Anterior cingulate cortex (tissue), 58 donors: ENCODE data around the gene RNLS.

Source experiments
- DNase-seq, 58 donors: peaks; one replicate each; lab custom pipeline; 2025; lab: John Stamatoyannopoulos, UW

Gene RNLS

GRCh38 chr10:88401671-88402347 lies 181.3 kb downstream of the RNLS start:
- no peak for DNase-seq

- no peak for DNase-seq
These were observed 183.9 kb downstream of the RNLS start for GRCh38 chr10:88399240-88399639.

- no peak for DNase-seq
These were observed 187.4 kb downstream of the RNLS start for GRCh38 chr10:88395677-88396076.

- DNase-seq: no peak
These were observed 190.9 kb downstream of the RNLS start for GRCh38 chr10:88392222-88392621.

GRCh38 chr10:88390041-88390440 lies 193.1 kb downstream of the RNLS start:
- DNase-seq: no peak

GRCh38 chr10:88389456-88389855 lies 193.7 kb downstream of the RNLS start:
- DNase-seq: peak in 11 of 58 donors; percentile 1 to 34 (median 6)

- peak in 1 of 58 donors; percentile 2 for DNase-seq
These were observed 194.8 kb downstream of the RNLS start for GRCh38 chr10:88388324-88388723.

GRCh38 chr10:88386821-88387773 lies 196.0 kb downstream of the RNLS start:
- peak in 44 of 58 donors; percentile 3 to 86 (median 35) for DNase-seq

- no peak for DNase-seq
These were observed 196.8 kb downstream of the RNLS start for GRCh38 chr10:88386204-88386788.

GRCh38 chr10:88385601-88386203 lies 197.4 kb downstream of the RNLS start:
- peak in 2 of 58 donors; percentile 3 to 11 for DNase-seq

GRCh38 chr10:88383276-88383675 lies 199.8 kb downstream of the RNLS start:
- no peak for DNase-seq

- DNase-seq: no peak
These were observed 200.4 kb downstream of the RNLS start for GRCh38 chr10:88382699-88383098.

- no peak for DNase-seq
These were observed 203.5 kb downstream of the RNLS start for GRCh38 chr10:88379575-88379974.

GRCh38 chr10:88377510-88377909 lies 205.6 kb downstream of the RNLS start:
- no peak for DNase-seq

- DNase-seq: no peak
These were observed 208.5 kb downstream of the RNLS start for GRCh38 chr10:88374392-88375175.

- no peak for DNase-seq
These were observed 210.1 kb downstream of the RNLS start for GRCh38 chr10:88372881-88373592.

- no peak for DNase-seq
These were observed 210.9 kb downstream of the RNLS start for GRCh38 chr10:88372051-88372715.

GRCh38 chr10:88370713-88371112 lies 212.4 kb downstream of the RNLS start:
- DNase-seq: no peak

- DNase-seq: no peak
These were observed 216.3 kb downstream of the RNLS start for GRCh38 chr10:88366772-88367171.
